Measurements from ENCODE around the gene CCDC61. TPM values are rescaled to one million over a fixed set of nuclear protein-coding genes. Genes with fewer than 3 reads are reported as not detected.

CCDC61 gene
- total RNA-seq, 2 experiments from 2014 or later = 17.8 to 18.4 TPM

GRCh38 chr19:46018729-46019251, 23.5 kb downstream of the CCDC61 start:
- H3K27me3 Mint-ChIP-seq = peaks cover 36% of the 10 kb centered on the region
- peaks cover 19% of the 10 kb centered on the region for H3K4me1 Mint-ChIP-seq
- H3K27ac Mint-ChIP-seq = no peak overlapping the region
- H3K4me3 Mint-ChIP-seq = no peak overlapping the region
- DNase-seq = no peak
- no peaks in the 10 kb centered on the region for H3K9me3 Mint-ChIP-seq
- H3K36me3 Mint-ChIP-seq = peaks cover 7% of the 10 kb centered on the region

- no peak overlapping the region for H3K4me3 Mint-ChIP-seq
- H3K27ac Mint-ChIP-seq = no peak overlapping the region
- DNase-seq = no peak
- peaks cover 19% of the 10 kb centered on the region for H3K4me1 Mint-ChIP-seq
- peaks cover 7% of the 10 kb centered on the region for H3K36me3 Mint-ChIP-seq
- H3K27me3 Mint-ChIP-seq = peaks cover 36% of the 10 kb centered on the region
- H3K9me3 Mint-ChIP-seq = no peaks in the 10 kb centered on the region
Measured at GRCh38 chr19:46019270-46019669, 24.0 kb downstream of the CCDC61 start.

- H3K27ac Mint-ChIP-seq = no peak overlapping the region
- no peak overlapping the region for H3K4me3 Mint-ChIP-seq
- H3K36me3 Mint-ChIP-seq = peaks cover under 1% of the 10 kb centered on the region
- peaks cover 38% of the 10 kb centered on the region for H3K27me3 Mint-ChIP-seq
- H3K4me1 Mint-ChIP-seq = peaks cover 13% of the 10 kb centered on the region
- DNase-seq = no peak
- H3K9me3 Mint-ChIP-seq = no peaks in the 10 kb centered on the region
Measured at GRCh38 chr19:46020819-46021125, 25.5 kb downstream of the CCDC61 start.

GRCh38 chr19:46021531-46022041, 26.3 kb downstream of the CCDC61 start:
- H3K27ac Mint-ChIP-seq = no peak overlapping the region
- H3K4me1 Mint-ChIP-seq = peaks cover 16% of the 10 kb centered on the region
- DNase-seq = no peak

GRCh38 chr19:46022061-46022430, 26.8 kb downstream of the CCDC61 start:
- peaks cover 16% of the 10 kb centered on the region for H3K4me1 Mint-ChIP-seq
- H3K4me3 Mint-ChIP-seq = no peak overlapping the region
- H3K27ac Mint-ChIP-seq = no peak overlapping the region
- peaks cover 4% of the 10 kb centered on the region for H3K36me3 Mint-ChIP-seq
- H3K9me3 Mint-ChIP-seq = no peaks in the 10 kb centered on the region
- peaks cover 44% of the 10 kb centered on the region for H3K27me3 Mint-ChIP-seq
- DNase-seq = no peak

More at GRCh38 chr19:46021531-46022041, 26.3 kb downstream of the CCDC61 start:
- Mint-ChIP-seq H3K36me3 (peaks cover 4% of the 10 kb centered on the region), H3K4me3 (no peak overlapping the region), H3K27me3 (peaks cover 40% of the 10 kb centered on the region), H3K9me3 (no peaks in the 10 kb centered on the region)

GRCh38 chr19:46022431-46023310, 27.4 kb downstream of the CCDC61 start, which contains the start of gene PGLYRP1:
PGLYRP1 (minus strand) TSS chr19:46023053; CDS start chr19:46023021, 32 bp downstream.
- Mint-ChIP-seq H3K4me1 (peaks cover 15% of the 10 kb centered on the region), H3K4me3 (no peak within 1 kb of the TSS), H3K9me3 (no peaks in the 10 kb centered on the region), H3K36me3 (peaks cover 4% of the 10 kb centered on the region), H3K27ac (no peak within 1 kb of the TSS), H3K27me3 (peaks cover 44% of the 10 kb centered on the region)
- no peak for DNase-seq

GRCh38 chr19:46023311-46023779, 28.1 kb downstream of the CCDC61 start:
- H3K4me3 Mint-ChIP-seq = no peak overlapping the region
- H3K27ac Mint-ChIP-seq = no peak overlapping the region
- H3K4me1 Mint-ChIP-seq = peaks cover 15% of the 10 kb centered on the region
- no peaks in the 10 kb centered on the region for H3K9me3 Mint-ChIP-seq
- H3K27me3 Mint-ChIP-seq = peaks cover 44% of the 10 kb centered on the region
- DNase-seq = no peak
- peaks cover 4% of the 10 kb centered on the region for H3K36me3 Mint-ChIP-seq

- DNase-seq = no peak
- Mint-ChIP-seq H3K27me3 (peaks cover 51% of the 10 kb centered on the region), H3K36me3 (peaks cover 4% of the 10 kb centered on the region), H3K4me1 (peaks cover 17% of the 10 kb centered on the region), H3K9me3 (no peaks in the 10 kb centered on the region), H3K27ac (no peak overlapping the region), H3K4me3 (no peak overlapping the region)
Measured at GRCh38 chr19:46025835-46026234, 30.6 kb downstream of the CCDC61 start.

GRCh38 chr19:46030812-46031550, 35.7 kb downstream of the CCDC61 start:
- H3K9me3 Mint-ChIP-seq = no peaks in the 10 kb centered on the region
- H3K27ac Mint-ChIP-seq = no peak overlapping the region
- no peak for DNase-seq
- H3K4me3 Mint-ChIP-seq = no peak overlapping the region
- peaks cover 9% of the 10 kb centered on the region for H3K4me1 Mint-ChIP-seq
- peaks cover 17% of the 10 kb centered on the region for H3K27me3 Mint-ChIP-seq
- H3K36me3 Mint-ChIP-seq = peaks cover 2% of the 10 kb centered on the region

GRCh38 chr19:46031781-46032596, 36.7 kb downstream of the CCDC61 start:
- H3K9me3 Mint-ChIP-seq = no peaks in the 10 kb centered on the region
- no peak overlapping the region for H3K27ac Mint-ChIP-seq
- H3K36me3 Mint-ChIP-seq = no peaks in the 10 kb centered on the region
- no peak for DNase-seq
- H3K4me1 Mint-ChIP-seq = peaks cover 1% of the 10 kb centered on the region
- H3K27me3 Mint-ChIP-seq = peaks cover 7% of the 10 kb centered on the region
- H3K4me3 Mint-ChIP-seq = no peak overlapping the region

GRCh38 chr19:46032597-46033025, 37.3 kb downstream of the CCDC61 start:
- Mint-ChIP-seq H3K4me3 (no peak overlapping the region), H3K4me1 (peaks cover 1% of the 10 kb centered on the region), H3K36me3 (no peaks in the 10 kb centered on the region), H3K27me3 (peaks cover 7% of the 10 kb centered on the region), H3K27ac (no peak overlapping the region), H3K9me3 (no peaks in the 10 kb centered on the region)
- no peak for DNase-seq

GRCh38 chr19:46033401-46033800, 38.1 kb downstream of the CCDC61 start:
- no peaks in the 10 kb centered on the region for H3K9me3 Mint-ChIP-seq
- H3K27ac Mint-ChIP-seq = no peak overlapping the region
- no peak for DNase-seq
- no peaks in the 10 kb centered on the region for H3K36me3 Mint-ChIP-seq
- no peak overlapping the region for H3K4me3 Mint-ChIP-seq
- H3K27me3 Mint-ChIP-seq = peaks cover 7% of the 10 kb centered on the region
- peaks cover 1% of the 10 kb centered on the region for H3K4me1 Mint-ChIP-seq

GRCh38 chr19:46035546-46035945, 40.3 kb downstream of the CCDC61 start:
- Mint-ChIP-seq H3K9me3 (no peaks in the 10 kb centered on the region), H3K4me1 (no peaks in the 10 kb centered on the region), H3K27me3 (peaks cover 7% of the 10 kb centered on the region), H3K4me3 (no peak overlapping the region), H3K36me3 (no peaks in the 10 kb centered on the region), H3K27ac (no peak overlapping the region)
- no peak for DNase-seq

GRCh38 chr19:46035986-46036743, 40.9 kb downstream of the CCDC61 start:
- H3K27ac Mint-ChIP-seq = no peak overlapping the region
- H3K4me1 Mint-ChIP-seq = no peaks in the 10 kb centered on the region
- no peaks in the 10 kb centered on the region for H3K36me3 Mint-ChIP-seq
- H3K4me3 Mint-ChIP-seq = no peak overlapping the region
- no peak for DNase-seq
- H3K27me3 Mint-ChIP-seq = peaks cover 13% of the 10 kb centered on the region
- H3K9me3 Mint-ChIP-seq = no peaks in the 10 kb centered on the region

Measured in activated naive CD8-positive, alpha-beta T cell treated with anti-CD3 and anti-CD28 coated beads for 36 hours (primary cell).